Body of pancreas (tissue), 4 donors: ENCODE results near the gene FURIN.

Experiments used
- POLR2A ChIP-seq, 3 donors: fragments of 450-650 bp; IDR thresholded peaks; one replicate each; pipeline ENCODE4 v1.6.1; 2016; ENCODE audit warnings: antibody characterized with exemption in 3 of 3, mild to moderate bottlenecking in 2 of 3
- TF ChIP-seq, protein P1 (sequence below), 7 experiments: fragments of 450-650 bp in 4 of 7; fragments of 200-600 bp in 3 of 7; sonication (generic) in 3 of 7; IDR thresholded peaks; one replicate each; pipeline ENCODE4 v1.5.1; 2016 to 2019; ENCODE audit warnings: antibody characterized with exemption in 7 of 7

DNA sequence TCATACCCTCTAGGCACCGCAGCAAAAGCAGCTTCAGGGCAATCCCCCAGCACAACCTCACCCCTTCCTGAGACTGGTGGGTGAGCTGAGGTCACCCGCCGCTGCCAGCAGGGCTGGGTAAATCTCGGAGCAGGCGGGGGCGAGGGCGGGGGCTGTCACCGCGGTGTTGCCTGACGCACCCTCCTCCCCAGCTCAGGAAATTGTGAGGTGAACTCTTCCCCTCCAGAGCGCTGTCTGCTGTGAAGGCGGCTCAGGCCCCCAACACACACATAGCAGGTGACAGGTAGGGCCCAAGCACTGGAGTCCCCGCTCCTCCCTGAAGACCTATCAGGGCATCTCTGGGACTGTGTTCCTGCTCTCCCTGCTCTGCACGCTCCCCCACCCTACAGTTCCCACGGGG, 30.2 kb upstream of the FURIN start:
- TF ChIP-seq, protein P1, sequence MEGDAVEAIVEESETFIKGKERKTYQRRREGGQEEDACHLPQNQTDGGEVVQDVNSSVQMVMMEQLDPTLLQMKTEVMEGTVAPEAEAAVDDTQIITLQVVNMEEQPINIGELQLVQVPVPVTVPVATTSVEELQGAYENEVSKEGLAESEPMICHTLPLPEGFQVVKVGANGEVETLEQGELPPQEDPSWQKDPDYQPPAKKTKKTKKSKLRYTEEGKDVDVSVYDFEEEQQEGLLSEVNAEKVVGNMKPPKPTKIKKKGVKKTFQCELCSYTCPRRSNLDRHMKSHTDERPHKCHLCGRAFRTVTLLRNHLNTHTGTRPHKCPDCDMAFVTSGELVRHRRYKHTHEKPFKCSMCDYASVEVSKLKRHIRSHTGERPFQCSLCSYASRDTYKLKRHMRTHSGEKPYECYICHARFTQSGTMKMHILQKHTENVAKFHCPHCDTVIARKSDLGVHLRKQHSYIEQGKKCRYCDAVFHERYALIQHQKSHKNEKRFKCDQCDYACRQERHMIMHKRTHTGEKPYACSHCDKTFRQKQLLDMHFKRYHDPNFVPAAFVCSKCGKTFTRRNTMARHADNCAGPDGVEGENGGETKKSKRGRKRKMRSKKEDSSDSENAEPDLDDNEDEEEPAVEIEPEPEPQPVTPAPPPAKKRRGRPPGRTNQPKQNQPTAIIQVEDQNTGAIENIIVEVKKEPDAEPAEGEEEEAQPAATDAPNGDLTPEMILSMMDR (IDR thresholded peaks at IDR 0.05) = no peak
- TF ChIP-seq POLR2A (IDR thresholded peaks at IDR 0.05) = no peak
